ENCODE data around the gene COL15A1.

Gene COL15A1

DNA sequence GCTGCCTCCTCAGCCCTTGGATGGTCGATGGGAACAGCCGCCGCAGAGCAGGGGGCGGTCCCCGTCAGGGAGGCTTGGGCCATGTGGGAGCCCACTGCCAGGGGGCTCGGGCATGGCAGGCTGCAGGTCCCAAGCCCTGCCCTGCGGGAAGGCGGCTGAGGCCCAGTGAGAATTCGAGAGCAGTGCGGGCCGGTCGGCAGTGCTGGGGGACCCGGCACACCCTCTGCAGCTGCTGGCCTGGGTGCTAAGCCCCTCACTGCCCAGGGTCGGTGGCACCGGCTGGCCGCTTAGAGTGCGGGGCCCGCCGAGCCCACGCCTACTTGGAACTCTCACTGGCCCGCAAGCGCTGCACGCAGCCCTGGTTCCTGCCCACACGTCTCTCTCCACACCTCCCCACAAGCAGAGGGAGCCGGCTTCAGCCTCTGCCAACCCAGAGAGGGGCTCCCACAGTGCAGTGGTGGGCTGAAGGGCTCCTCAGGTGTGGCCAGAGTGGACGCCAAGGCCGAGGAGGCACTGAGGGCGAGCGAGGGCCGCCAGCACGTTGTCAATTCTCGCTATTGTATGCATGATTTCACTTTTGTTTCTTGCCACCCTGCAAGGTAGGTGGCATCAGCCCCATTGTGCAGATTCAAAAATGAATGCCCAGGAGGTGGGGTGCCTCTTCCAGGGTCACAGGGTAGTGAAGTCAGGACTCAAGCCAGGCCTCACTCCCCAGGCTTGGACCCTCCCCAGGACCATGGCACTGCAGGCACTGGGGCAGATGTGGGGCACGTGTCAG lies 48.6 kb downstream of the COL15A1 start:
- DNase-seq (ENCODE audit: low read depth), result no peak
- no peak overlapping the region for H3K4me3 ChIP-seq (ENCODE audit: control insufficient read depth, low read depth, low read length)
- TF ChIP-seq, protein P1, sequence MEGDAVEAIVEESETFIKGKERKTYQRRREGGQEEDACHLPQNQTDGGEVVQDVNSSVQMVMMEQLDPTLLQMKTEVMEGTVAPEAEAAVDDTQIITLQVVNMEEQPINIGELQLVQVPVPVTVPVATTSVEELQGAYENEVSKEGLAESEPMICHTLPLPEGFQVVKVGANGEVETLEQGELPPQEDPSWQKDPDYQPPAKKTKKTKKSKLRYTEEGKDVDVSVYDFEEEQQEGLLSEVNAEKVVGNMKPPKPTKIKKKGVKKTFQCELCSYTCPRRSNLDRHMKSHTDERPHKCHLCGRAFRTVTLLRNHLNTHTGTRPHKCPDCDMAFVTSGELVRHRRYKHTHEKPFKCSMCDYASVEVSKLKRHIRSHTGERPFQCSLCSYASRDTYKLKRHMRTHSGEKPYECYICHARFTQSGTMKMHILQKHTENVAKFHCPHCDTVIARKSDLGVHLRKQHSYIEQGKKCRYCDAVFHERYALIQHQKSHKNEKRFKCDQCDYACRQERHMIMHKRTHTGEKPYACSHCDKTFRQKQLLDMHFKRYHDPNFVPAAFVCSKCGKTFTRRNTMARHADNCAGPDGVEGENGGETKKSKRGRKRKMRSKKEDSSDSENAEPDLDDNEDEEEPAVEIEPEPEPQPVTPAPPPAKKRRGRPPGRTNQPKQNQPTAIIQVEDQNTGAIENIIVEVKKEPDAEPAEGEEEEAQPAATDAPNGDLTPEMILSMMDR (IDR thresholded peaks at IDR 0.05; ENCODE audit: control insufficient read depth, insufficient read depth, low read depth, low read length, missing control alignments), result no peak

- TF ChIP-seq, protein P1 (IDR thresholded peaks at IDR 0.05; ENCODE audit: control insufficient read depth, insufficient read depth, low read depth, low read length, missing control alignments), result no peak
- DNase-seq (ENCODE audit: low read depth), result no peak
- no peak overlapping the region for H3K4me3 ChIP-seq (ENCODE audit: control insufficient read depth, low read depth, low read length)
Measured at GRCh38 chr9:98992885-98993569, 49.3 kb downstream of the COL15A1 start.

- no peak for DNase-seq (ENCODE audit: low read depth)
- TF ChIP-seq, protein P1 (IDR thresholded peaks at IDR 0.05; ENCODE audit: control insufficient read depth, insufficient read depth, low read depth, low read length, missing control alignments), result no peak
- H3K4me3 ChIP-seq (ENCODE audit: control insufficient read depth, low read depth, low read length), result no peak overlapping the region
Measured at GRCh38 chr9:98993570-98993945, 49.9 kb downstream of the COL15A1 start.

DNA sequence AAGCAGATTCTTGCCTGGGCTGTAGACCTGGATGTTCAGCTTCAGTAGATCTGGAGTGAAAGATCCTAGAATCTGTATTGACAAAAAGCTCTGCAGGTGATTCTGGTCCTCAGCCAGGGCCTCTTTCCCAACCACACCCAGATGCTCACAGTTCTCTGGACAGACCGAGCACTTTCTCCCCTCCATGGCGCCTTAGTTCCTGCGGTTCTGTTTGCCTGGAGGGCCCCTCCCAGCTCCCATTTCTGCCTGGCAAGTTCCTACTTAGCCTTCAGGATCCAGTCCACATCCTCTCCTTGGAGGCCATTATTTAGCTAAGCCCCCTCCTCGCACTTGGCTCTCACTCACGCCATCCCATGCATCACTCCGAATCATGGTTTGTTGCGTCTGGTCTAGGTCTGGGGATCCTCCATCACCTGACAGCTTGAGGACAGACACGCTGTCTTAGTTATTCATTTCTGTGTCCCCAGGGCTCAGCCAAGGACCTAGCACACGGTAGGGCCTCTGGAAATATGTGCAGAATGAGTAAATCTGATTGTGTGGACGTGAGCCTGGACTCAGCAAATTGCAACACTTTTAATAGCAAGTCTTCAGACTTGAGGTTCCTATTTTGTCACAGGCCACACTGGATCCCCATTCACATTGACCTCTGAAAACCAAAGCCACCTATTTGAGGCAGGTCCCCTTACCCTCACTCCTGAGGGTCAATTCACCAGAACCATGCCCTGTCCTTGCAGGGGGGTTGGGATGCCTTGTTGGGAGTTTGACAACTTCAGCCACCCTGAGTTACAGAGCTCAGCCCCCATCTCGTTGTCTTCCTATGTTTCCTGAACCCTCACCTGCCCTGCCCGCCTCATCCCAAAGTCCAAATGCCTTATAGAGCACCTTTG lies 50.7 kb downstream of the COL15A1 start:
- no peak overlapping the region for H3K4me3 ChIP-seq (ENCODE audit: control insufficient read depth, low read depth, low read length)
- TF ChIP-seq, protein P1 (IDR thresholded peaks at IDR 0.05; ENCODE audit: control insufficient read depth, insufficient read depth, low read depth, low read length, missing control alignments), result no peak
- DNase-seq (ENCODE audit: low read depth), result no peak

DNA sequence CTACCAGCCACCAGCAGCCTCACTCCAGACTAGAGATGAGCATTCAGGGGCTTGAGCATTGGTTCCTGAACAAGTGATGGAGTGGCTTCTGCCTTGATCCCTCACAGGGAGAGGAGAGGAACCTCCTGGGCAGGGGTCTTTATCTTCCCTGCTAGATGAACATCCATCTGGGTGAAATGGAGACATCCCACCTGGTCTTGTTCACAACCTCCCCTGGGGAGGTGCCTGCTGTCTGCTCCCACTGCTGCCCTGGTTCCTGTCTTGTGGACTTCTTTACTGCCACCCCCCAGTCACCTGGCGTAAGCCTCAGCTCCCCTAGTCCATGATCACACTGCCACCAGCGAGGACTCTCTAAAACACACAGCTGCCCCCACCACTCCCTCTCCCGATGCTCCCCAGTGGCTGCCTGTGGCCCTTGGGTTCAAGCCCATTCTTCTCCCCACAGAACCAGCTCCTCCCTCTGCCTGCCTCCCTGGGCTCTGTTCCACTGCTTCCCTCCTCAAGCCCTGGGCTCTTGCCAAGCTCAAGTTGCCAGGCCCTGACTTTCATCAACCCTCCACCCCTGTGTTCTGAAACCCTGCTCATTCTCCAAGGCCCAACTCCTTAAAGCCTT lies 51.5 kb downstream of the COL15A1 start:
- DNase-seq (ENCODE audit: low read depth), result no peak
- TF ChIP-seq, protein P1 (IDR thresholded peaks at IDR 0.05; ENCODE audit: control insufficient read depth, insufficient read depth, low read depth, low read length, missing control alignments), result no peak
- no peak overlapping the region for H3K4me3 ChIP-seq (ENCODE audit: control insufficient read depth, low read depth, low read length)

DNA sequence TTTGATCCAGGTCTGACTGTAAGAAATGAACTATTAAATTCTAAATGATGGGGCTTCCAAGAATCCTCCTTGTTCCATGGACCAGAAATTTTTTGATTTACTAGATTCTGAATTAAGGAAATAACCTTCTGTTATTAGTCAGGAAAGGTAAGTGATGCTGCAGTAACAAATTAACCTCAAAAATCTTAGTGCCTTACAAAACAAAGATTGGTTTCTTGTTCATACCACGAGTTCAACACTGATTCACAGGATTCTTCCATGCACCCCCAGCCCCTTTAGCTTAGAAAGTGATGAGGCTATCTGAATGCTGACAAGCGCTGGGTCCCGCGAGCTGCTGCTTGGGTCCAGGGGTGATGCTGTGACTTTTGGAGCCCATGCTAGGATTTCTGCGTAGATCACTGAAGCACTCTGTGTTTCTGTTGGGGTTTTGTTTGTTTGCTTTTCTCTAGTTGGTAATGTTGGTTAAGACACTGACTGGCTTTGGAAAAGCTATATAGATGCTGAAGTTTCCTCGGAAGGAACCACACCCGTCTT lies 52.3 kb downstream of the COL15A1 start:
- TF ChIP-seq, protein P1 (IDR thresholded peaks at IDR 0.05; ENCODE audit: control insufficient read depth, insufficient read depth, low read depth, low read length, missing control alignments), result no peak

More for the DNA sequence above, 52.3 kb downstream of the COL15A1 start:
- DNase-seq (ENCODE audit: low read depth), result no peak
- H3K4me3 ChIP-seq (ENCODE audit: control insufficient read depth, low read depth, low read length), result no peak overlapping the region

Data from AG09309 (cell line).